Measurements from ENCODE around the gene LYG1. TPM values are rescaled to one million over a fixed set of nuclear protein-coding genes. Genes with fewer than 3 reads are reported as not detected.

Gene LYG1
- total RNA-seq, 4 donors from 2014 or later: 0.40 to 2.0 (median 1.8) TPM; not detected in 1

DNA sequence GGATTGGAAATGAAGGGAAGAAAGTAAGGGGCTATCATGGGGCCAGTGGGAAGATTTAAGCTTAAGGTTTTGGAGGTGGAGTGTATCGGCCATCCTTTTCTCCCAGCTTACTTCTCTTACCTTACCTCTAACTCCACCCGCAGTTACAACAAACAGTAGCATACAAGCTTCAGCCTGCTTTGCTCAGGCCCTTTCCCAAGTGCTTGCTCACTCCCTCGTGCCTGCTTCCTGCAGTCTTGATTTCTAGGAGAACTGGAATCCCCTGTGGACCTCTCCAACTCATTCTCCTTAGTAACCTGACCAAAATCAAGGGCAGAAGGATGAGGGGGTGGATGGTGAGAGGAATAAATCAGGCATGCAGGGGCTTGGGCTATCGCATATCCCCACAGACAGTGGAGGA is 39.8 kb downstream of the LYG1 start:
- no peak for TF ChIP-seq POLR2A (IDR thresholded peaks at IDR 0.05)
- WGBS, 2 donors: 81% methylated on average over 4 of the region's 4 CpGs
- intact Hi-C loops (cut with DNase I): no loop called here
- no peak overlapping the region for H3K4me3 ChIP-seq (replicated peaks in 1 of 3)
- no peaks in the 10 kb centered on the region for H3K9me3 ChIP-seq
- no peak overlapping the region for H3K27ac ChIP-seq
- no peaks in the 10 kb centered on the region for H3K27me3 ChIP-seq
- DNase-seq: no peak
- H3K36me3 ChIP-seq: no peaks in the 10 kb centered on the region
- H3K4me1 ChIP-seq: no peaks in the 10 kb centered on the region

DNA sequence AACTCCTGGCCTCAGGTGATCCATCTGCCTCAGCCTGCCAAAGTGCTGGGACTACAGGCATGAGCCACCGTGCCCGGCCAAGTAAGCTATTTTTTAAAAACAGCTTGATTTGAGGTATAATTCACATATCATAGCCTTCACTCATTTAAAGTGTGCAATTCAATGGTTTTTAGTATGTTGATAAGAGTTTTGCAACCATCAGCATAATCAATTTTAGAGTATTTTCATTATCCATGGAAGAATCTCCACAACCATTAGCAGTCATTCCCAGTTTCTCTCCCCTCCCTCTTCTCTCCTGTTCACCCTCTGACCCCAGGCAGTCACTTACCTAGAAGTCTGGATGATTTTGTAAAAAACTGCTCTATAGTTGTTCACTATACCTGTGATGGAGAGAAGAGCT is 40.8 kb downstream of the LYG1 start:
- H3K4me3 ChIP-seq (replicated peaks in 1 of 3): no peak overlapping the region
- H3K27ac ChIP-seq: no peak overlapping the region
- WGBS, 2 donors: 92 to 100% methylated on average over 2 of the region's 2 CpGs
- no peaks in the 10 kb centered on the region for H3K4me1 ChIP-seq
- no peaks in the 10 kb centered on the region for H3K9me3 ChIP-seq
- TF ChIP-seq POLR2A (IDR thresholded peaks at IDR 0.05): no peak
- TF ChIP-seq, protein P1, sequence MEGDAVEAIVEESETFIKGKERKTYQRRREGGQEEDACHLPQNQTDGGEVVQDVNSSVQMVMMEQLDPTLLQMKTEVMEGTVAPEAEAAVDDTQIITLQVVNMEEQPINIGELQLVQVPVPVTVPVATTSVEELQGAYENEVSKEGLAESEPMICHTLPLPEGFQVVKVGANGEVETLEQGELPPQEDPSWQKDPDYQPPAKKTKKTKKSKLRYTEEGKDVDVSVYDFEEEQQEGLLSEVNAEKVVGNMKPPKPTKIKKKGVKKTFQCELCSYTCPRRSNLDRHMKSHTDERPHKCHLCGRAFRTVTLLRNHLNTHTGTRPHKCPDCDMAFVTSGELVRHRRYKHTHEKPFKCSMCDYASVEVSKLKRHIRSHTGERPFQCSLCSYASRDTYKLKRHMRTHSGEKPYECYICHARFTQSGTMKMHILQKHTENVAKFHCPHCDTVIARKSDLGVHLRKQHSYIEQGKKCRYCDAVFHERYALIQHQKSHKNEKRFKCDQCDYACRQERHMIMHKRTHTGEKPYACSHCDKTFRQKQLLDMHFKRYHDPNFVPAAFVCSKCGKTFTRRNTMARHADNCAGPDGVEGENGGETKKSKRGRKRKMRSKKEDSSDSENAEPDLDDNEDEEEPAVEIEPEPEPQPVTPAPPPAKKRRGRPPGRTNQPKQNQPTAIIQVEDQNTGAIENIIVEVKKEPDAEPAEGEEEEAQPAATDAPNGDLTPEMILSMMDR (IDR thresholded peaks at IDR 0.05): no peak
- H3K27me3 ChIP-seq: no peaks in the 10 kb centered on the region
- no peaks in the 10 kb centered on the region for H3K36me3 ChIP-seq
- no peak for DNase-seq
- intact Hi-C loops (cut with DNase I): no loop called here

DNA sequence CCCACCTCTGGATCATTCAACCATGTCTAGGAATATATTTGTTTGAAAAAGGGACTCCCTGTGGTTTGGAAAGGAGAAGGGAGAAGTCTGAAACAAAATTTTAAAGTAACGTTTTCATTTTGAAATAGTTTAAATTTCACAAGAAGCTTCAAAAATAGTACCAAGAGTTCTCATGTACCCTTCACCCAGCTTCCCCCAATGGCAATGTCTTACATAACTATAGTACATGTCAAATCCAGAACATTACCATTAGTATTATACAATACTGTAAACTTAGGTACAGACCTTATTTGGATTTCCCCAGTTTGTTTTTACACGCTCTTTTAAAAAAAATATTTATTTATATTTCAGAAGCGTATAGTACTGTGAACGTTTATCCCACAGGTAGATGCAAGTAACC is 41.5 kb downstream of the LYG1 start:
- Histone ChIP-seq H3K36me3 (no peaks in the 10 kb centered on the region), H3K9me3 (no peaks in the 10 kb centered on the region), H3K4me1 (no peaks in the 10 kb centered on the region), H3K27ac (no peak overlapping the region), H3K27me3 (no peaks in the 10 kb centered on the region), H3K4me3 (replicated peaks in 1 of 3) (no peak overlapping the region)
- DNase-seq: no peak
- 90 to 95% methylated on average over 4 of the region's 4 CpGs for WGBS, 2 donors
- TF ChIP-seq POLR2A (IDR thresholded peaks at IDR 0.05): no peak
- TF ChIP-seq, protein P1 (IDR thresholded peaks at IDR 0.05): no peak
- intact Hi-C loops (cut with DNase I): no loop called here

DNA sequence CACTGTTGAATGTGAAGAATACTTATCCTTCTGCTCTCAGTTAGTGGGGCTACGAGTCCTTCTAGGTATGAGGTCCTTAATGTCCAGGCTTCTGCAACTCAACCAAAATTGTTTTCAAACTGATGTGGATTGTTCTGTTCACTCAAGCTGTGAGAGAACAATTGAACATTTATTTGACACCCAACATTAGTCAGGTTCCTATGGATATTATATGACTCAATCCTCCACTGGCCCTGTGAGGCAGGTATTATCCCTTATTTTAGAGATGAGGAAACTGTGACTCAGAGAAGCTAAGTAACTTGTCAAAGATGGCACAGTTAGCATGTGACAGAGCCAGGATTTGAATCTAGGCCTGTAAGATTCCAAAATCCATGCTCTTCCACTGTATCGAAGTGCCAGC is 44.3 kb downstream of the LYG1 start:
- H3K4me3 ChIP-seq (replicated peaks in 1 of 3): no peak overlapping the region
- no peaks in the 10 kb centered on the region for H3K27me3 ChIP-seq
- intact Hi-C loops (cut with DNase I): no loop called here
- no peak overlapping the region for H3K27ac ChIP-seq
- DNase-seq: no peak
- WGBS, 2 donors: 92 to 95% methylated on average over 2 of the region's 2 CpGs
- H3K9me3 ChIP-seq: no peaks in the 10 kb centered on the region
- H3K4me1 ChIP-seq: no peaks in the 10 kb centered on the region
- no peaks in the 10 kb centered on the region for H3K36me3 ChIP-seq
- TF ChIP-seq, protein P1 (IDR thresholded peaks at IDR 0.05): no peak
- TF ChIP-seq POLR2A (IDR thresholded peaks at IDR 0.05): no peak

DNA sequence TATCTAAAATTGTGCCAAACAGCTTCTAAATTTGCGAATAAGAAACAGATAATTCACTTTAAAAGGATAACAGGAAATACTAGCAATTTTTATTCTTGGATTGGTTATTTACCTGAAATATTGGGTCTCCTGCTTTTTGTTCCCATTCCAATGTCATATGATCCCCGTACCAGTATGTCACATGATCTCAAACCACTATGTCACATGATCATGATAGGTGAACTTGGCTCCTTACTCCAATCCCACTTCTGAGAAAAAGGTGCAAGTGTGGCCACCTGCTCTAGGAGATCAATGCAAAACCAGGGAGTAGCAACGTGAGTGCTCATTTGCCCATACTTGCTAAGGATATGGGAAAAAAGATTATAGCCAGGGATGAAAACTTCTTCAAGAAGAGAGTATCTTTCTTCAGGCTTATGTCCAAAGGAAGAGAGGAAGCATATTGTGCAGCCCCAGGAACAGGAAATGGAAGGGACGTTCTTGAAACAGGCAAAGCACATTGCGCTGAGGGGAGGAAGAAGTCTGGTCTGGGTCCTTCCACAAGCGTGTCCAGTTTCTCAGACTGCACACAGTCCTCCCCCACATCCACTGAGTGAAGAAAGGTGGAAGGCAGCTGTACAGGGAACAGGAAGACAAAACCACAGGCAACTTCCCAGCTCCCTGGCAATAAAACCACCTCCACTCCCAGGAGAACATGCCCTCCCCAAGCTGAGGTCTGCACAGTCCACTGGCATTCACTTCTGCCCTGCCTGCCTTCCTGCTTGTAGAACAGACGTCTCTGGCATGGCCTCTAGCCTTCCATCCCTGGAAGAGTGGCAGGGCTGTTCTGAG is 45.3 kb downstream of the LYG1 start, which contains the start of gene LYG2:
TSS of gene LYG2 (minus strand) at position 176 of the 828 bp plus-strand sequence. CDS start 1,406 bp downstream, outside the sequence.
- TF ChIP-seq, protein P1 (IDR thresholded peaks at IDR 0.05): no peak
- TF ChIP-seq POLR2A (IDR thresholded peaks at IDR 0.05): no peak
- no peaks in the 10 kb centered on the region for H3K4me1 ChIP-seq
- DNase-seq: no peak
- H3K27ac ChIP-seq: no peak within 1 kb of the TSS
- 84 to 86% methylated on average over 6 to 7 of the region's 7 CpGs for WGBS, 2 donors
- no peaks in the 10 kb centered on the region for H3K27me3 ChIP-seq
- no peaks in the 10 kb centered on the region for H3K9me3 ChIP-seq
- H3K36me3 ChIP-seq: no peaks in the 10 kb centered on the region
- intact Hi-C loops (cut with DNase I): no loop called here
- no peak within 1 kb of the TSS for H3K4me3 ChIP-seq (replicated peaks in 1 of 3)

Data from thyroid gland (tissue), 4 donors.